Pericardium fibroblast (primary cell): ENCODE data around the gene GNB5. TPM values are rescaled to one million over a fixed set of nuclear protein-coding genes. Genes with fewer than 3 reads are reported as not detected.

Source experiments
- total RNA-seq: library from RNA; depleted of rRNA; stranded (reverse); fragments of >200 nt; gene quantifications from 2 replicates; pipeline ENCODE4 v1.2.3, GENCODE V29; 2015

The GNB5 gene
- total RNA-seq, result 14.4 and 21.9 TPM in 2 replicates

GRCh38 chr15:52191207-52191606 lies at the start of gene GNB5:
Gene GNB5, minus strand, starts transcription at chr15:52191392. Its CDS starts 6,716 bp downstream, at chr15:52184676.

Other genes with a start within 250 kb of the GNB5 start
- 15.6 and 19.0 TPM in 2 replicates for gene LEO1, start 219.6 kb downstream of the GNB5 start, total RNA-seq
- gene MAPK6, start 172.2 kb downstream of the GNB5 start, total RNA-seq, result 20.6 and 40.4 TPM in 2 replicates
- 2.0 TPM in 1 of 2 replicates, not detected in the other for gene BCL2L10, start 78.6 kb downstream of the GNB5 start, total RNA-seq
- under 0.01 and 0.34 TPM in 2 replicates for gene MYO5C, start 104.4 kb upstream of the GNB5 start, total RNA-seq